GM19372 (cell line): ENCODE data around the gene BMAL1.
A peak's percentile ranks its signal among the peaks of the same experiment; 100 is the strongest.

Experiments used
- ATAC-seq: cut with Tn5 transposase; IDR thresholded peaks from one replicate; pipeline ENCODE4 v1.9.1; 2021; ENCODE audit warnings: mild to moderate bottlenecking, low read depth, moderate library complexity; ENCODE audit not compliant: unreplicated experiment

The BMAL1 gene

DNA sequence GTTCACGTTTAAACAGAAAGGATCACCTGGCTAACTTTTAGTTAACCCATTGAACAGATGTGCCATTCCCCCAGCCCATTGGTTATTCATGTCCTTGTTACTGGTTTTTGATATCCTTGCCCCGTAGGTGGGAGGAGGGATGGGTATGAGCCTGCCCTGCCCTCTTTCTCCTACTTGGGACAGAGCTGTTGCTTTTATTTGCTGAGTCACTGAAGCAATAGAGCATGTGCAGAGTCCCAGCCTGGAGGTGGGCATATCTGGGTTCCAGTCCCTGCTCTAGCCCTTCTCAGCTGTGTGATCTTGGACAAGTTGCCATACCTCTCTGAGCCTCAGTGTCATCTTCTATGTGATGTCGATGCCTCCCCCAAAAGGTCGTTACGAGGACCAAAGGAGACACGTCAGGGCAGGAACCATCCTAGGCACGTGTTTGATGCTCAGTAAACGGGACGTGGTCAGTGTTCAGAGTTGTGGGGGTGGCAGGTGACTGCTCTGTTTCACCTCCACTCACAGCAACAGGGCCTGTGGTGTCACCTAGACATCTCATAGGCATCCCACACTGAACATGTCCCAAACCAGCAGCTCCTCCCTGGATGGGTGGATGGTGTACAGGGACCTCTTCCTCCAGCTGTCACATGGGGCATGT lies 61.0 kb downstream of the BMAL1 start:
- ATAC-seq = no peak

DNA sequence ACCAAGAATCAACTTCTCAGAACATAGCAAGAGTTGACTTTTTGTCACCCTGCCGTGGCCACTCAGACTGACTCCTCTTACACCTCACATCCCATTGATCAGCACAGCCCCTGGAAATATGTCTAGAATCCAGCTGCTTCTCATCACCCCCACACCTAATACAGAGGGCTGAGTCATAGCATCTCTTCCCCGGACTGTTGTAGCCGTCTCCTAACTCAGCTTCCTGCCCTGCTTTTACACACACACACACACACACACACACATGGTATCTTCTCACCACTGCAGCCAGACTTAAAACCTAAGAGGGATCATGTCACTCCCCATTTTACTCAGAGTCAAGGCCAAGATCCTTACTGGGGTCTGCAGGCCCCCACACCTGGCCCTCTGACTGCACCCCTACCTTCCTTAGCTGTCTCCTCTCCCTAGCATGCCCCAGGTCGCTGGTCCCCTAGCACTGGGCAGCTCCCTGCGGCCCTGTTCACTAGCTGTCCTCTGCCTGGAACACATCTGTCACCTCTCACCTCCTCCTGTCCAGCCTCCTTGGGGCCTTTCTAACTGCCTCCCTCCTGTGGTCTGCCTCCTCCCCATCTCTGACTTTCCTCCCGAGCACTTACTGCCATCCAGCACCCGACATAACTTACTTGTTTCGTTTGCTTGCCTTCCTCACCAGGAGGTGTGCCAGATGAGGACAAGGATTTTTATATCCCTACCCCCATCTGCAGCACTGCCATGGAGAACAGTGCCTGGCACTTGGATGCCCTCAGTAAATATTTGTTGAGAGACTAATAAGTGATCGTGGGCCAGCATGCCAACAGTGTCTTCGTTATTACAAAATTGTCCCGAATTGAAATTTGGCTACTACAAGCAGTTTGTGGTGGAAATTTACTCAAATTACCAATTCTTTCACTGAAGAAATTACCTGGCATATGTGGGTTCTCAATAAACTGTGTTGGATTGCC lies 61.9 kb downstream of the BMAL1 start:
- no peak for ATAC-seq

GRCh38 chr11:13341026-13341425 lies 63.4 kb downstream of the BMAL1 start:
- ATAC-seq = no peak

- ATAC-seq = peak; percentile 50
These were observed 65.5 kb downstream of the BMAL1 start for GRCh38 chr11:13343067-13343466.

GRCh38 chr11:13343931-13344717 lies 66.5 kb downstream of the BMAL1 start:
- no peak for ATAC-seq

DNA sequence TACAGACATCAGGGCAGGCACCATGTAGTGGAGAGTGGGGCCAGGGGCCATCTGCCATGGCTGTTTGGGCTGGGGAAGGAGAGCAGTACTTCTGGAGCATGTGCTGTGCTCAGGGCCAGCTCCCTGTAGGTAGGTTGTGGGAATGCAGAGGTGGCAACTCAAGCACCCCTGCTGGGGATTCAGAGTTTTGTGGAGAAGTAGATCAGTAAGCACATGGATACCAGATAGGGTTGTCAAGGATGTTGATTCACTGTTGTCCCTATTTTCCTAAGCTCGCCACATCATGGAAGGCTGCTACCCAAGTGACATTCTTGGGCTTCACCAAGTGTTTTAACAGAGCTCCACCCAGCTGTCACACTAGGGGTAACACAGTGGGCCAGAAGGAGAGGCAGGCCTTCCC lies 67.2 kb downstream of the BMAL1 start:
- no peak for ATAC-seq

DNA sequence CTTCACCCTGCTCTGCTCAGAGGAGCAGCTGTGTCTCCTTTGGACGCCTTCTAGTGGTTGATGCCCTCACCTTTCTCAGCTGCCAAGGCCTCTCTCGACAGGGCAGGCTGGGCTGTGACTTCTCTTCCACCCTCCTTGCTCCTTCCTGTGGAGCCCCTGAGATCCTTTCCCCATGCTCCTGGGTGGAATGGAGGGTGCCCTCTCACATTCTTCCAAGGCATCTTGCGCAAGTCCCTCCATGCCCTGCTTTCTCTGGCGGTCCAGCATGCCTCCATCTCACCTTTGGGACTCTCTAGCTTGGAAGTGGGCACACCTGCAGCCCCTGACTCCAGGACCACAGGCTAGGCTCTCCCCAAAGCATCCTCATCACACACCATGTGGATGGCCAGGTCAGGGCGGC lies 68.9 kb downstream of the BMAL1 start:
- ATAC-seq = no peak

- ATAC-seq = no peak
These were observed 70.3 kb downstream of the BMAL1 start for GRCh38 chr11:13347901-13348300.

DNA sequence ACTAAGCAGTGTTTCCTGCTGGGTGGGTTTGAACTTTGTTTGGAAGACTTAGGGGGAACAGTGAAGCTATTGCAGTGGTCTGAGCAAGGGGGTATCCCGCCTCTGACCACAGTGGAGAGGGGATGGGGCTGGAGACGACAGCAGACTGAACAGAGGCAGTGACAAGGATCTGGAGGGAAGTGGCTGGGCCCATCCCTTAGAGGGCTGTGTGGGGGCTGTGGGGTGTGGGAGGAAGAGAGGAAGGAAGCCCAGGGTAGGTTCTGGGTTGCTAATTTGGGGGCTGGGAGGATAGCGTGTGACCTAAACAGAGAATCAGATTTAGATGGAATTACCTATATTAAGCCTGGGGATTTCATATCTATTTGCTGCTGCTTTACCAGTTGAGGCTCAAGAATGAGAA lies 70.7 kb downstream of the BMAL1 start:
- peak; percentile 54 for ATAC-seq

DNA sequence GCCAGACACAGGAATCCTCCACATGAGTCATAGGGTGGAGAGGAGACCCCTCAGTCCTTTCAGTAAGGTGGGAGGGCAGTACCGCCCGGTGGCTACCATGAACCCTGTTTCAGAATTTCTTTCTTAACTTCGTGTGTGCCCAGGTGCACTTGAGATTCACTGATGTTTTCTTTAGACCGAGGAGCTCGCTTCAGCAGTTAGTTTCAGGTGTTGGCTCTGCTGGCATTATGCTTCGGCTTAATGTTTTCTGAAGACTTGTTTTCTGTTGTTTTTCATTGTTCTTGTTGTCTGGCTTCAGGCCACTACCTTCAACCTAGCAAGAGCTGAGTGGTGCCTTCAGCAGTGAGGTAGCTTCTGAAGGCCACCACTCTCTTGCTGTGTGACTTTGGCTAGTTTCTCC lies 71.5 kb downstream of the BMAL1 start:
- ATAC-seq = no peak

DNA sequence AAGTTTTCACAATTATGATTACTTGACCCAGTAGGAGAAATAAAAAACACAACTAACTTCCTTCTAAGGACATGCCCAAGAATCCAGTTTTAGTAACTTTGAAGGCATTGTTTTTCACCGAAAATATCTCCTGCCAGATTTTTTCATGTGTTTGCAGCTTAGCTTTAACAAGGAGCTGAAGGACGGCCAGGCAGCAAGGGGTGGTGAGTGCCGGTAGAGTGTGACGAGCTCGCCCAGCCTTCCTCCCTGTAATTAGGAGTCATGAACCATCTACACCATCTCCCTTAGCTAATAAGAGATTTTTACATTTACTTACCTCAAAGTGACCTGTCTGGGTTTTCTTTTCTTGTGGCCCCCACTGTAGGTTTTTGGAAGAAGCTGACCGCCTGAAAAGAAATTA lies 72.0 kb downstream of the BMAL1 start:
- ATAC-seq = no peak

- ATAC-seq = no peak
These were observed 75.1 kb downstream of the BMAL1 start for GRCh38 chr11:13352711-13353110.

GRCh38 chr11:13354335-13354734 lies 76.7 kb downstream of the BMAL1 start:
- no peak for ATAC-seq

- no peak for ATAC-seq
These were observed 77.6 kb downstream of the BMAL1 start for GRCh38 chr11:13355191-13355590.

- no peak for ATAC-seq
These were observed 79.6 kb downstream of the BMAL1 start for GRCh38 chr11:13357232-13357631.

GRCh38 chr11:13358596-13359270 lies 81.1 kb downstream of the BMAL1 start:
- ATAC-seq = no peak

- no peak for ATAC-seq
These were observed 85.1 kb downstream of the BMAL1 start for GRCh38 chr11:13362596-13363109.

DNA sequence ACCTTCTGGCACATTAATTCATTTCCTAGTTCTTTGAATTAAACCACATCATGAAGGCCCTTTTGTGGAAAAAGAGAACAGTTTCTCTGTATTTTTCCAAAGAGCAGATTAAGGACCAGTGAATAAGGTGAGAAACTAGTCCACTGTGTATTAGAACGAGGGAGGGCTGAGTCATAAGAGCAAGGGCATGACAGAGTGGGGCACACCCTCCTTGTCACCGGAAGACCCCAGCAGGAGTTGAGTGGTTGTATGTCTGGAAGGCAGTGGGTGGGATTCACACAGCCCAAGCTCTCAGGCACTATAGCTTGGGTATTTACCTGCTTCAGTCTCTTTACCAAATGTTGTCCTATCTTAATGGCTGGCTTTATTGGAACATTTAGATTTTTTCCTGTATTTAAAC lies 86.8 kb downstream of the BMAL1 start:
- ATAC-seq = no peak

DNA sequence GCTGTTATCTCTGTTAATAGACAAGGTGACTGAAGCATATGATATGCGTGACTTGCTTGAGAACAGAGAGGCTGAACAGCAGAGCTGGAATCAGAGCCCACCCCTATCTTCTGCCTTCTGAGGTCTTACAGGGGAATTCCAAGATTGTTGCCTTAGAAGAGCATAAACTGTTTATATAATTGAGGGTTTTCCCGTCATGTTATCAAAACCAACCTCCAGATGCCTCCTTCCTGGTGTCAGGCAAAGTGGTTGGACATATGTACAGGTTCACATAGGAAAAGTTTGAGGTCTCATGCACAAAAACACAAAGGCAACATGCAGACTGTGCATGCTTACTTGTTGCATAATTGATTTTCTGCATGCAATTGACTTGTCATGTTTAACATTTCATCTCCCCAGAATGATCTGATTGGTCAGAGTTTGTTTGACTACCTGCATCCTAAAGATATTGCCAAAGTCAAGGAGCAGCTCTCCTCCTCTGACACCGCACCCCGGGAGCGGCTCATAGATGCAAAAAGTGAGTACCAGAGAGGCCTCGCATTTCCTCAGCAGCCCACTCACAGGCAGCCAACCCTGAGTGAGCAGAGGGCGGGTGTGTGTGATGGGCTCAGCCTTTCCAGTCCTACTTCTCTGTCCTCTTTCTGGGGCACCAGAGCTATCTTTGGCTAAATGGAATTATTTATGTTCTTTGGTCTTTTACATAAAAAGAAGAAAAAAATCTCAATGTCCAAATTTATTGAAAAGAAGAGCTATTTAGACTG lies 88.9 kb downstream of the BMAL1 start:
- no peak for ATAC-seq

DNA sequence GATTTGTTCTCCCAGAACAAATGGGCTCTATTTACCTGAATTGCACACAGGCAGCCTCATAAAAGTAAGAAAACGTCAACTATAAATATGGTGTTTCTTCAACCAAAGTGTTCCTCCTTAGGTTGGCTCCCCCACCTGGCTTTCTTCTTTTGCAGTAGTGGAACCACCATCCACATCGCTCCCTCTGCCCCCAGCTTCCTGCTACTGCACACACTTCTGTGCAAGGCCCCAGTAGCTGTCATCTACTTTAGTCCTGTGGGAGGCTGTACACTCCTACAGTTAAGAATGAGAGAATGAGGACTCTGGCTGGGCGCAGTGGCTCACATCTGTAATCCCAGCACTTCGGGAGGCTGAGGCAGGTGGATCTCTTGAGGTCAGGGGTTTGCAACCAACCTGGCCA lies 89.5 kb downstream of the BMAL1 start:
- no peak for ATAC-seq
